GM08714 (cell line): ENCODE data around the gene NDRG3.

Experiments used
- H3K4me3 ChIP-seq: fragments of 200-500 bp; sonication (Bioruptor generic); 2 replicates; pipeline ENCODE4 v1.5.1; 2014; ENCODE audit warnings: mild to moderate bottlenecking, low read length, inconsistent platforms
- ZNF274 ChIP-seq: IDR thresholded peaks from 2 replicates; pipeline ENCODE4 v1.6.1; 2012; ENCODE audit warnings: mild to moderate bottlenecking, low read depth, low read length

The NDRG3 gene

DNA sequence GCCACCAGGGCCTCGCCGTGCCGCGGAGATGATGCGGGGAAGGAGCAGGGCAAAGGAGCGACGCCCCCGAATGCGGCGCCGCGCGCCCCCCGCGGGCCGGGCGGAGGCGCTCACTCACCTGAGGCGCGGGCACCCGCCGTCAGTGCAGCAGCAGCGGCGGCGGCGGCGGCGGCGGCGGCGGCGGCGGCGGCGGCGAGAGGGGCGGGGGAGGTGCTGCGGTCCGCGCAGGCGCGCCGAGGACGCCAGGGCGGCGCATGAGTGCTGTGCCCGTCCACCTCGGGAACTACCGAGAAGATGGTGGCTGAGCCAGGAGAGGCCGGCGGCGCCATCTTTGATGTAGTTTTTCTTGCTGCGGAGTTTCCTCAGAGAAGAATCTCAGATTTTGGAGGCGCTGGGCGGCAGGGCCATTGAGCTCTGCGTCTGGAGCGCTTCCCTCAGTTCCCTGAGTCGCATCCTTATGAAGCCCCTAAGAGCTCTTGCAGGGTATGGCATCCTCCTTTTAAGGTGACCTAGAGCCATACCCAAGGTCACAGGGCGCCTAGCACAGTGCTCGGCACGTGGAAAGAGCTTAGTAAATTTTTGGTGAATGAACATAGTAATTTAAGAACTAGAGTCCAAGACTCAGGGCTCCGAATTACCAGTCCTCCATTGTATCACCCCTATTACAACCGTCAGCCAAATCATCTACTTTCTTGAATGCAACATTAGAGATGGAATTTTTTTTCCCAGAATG, at the start of gene NDRG3:
TSS of gene NDRG3 (minus strand) at position 164 of the 733 bp plus-strand sequence. CDS start 24,355 bp downstream, outside the sequence.
- peak within 1 kb of the TSS; percentile 84 for H3K4me3 ChIP-seq
- no peak for TF ChIP-seq ZNF274

DNA sequence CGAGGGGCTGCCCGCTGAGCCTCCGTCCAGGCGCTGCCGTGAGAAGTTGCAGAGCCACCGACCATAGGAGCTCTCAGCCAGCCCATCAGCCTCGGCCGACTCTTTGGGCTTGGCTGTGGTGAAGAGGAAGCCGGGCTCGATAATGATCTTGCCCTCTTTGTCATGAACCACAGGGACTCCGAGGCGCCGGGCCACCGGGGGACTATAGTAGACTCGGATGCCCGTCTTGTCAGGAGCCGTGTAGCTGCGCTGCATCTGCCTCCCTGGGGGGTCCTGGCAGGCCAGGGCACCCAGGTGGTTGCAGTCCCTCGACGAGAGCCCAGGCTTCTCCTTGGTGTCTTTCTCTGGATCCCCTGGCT, 48.2 kb upstream of the NDRG3 start:
- H3K4me3 ChIP-seq: no peak overlapping the region
- TF ChIP-seq ZNF274: no peak

DNA sequence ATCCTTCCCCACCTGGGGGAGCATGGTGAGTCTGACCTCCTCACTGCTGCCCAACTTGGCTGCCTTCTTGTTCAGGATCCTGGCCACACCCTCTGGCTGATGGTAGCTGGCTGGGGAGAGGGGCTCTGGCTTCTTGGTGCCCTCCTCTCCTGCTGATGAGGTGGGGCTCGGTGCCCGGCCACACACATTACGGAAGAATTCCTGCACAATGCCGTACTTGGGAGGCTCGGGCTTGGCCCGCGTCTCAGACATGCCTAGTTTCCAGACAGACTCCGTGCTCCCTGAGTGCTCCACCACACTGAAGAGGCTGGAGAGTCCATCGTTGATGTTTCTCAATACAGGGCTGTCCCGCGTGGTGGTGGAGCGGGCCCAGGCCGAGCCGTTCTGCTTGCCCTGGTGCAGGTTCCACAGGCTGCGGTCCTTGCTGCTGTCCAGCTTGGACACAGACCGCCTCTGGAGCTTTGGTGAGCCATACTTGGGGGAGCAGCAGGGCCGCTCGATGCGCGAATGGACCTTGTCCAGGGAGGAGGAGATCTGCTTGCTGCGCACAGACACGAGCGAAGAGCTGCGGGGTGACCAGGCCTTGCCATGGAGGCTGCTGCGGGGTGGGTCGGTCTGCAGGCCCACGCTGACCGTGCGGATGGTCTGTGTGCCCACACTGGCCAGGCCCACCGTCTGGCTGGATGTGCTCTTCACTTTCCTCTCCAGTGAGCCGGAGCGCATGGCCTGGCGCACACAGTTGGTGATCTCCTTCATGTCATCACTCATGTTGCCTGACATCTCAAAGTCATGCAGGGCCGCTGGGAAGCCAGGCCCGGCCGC, 47.6 kb upstream of the NDRG3 start:
- TF ChIP-seq ZNF274: no peak
- H3K4me3 ChIP-seq: no peak overlapping the region

DNA sequence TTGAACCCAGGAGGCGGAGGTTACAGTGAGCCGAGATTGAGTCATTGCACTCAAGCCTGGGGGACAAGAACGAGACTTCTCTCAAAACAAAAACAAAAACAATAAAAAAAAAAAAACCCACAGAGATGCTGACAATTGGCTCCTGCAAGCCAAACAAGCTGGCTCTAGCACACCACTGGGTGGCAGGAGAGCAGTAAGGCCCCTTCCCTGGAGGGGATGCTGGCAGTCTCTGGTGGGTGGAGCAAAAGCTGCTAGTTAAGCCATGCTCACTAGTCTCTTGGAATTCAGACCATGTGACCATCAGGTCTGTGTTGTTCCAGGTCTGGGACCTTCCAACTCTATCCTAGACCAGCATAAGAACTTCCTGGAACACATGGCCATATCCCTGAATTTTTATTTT, 46.5 kb upstream of the NDRG3 start:
- TF ChIP-seq ZNF274: no peak
- no peak overlapping the region for H3K4me3 ChIP-seq

DNA sequence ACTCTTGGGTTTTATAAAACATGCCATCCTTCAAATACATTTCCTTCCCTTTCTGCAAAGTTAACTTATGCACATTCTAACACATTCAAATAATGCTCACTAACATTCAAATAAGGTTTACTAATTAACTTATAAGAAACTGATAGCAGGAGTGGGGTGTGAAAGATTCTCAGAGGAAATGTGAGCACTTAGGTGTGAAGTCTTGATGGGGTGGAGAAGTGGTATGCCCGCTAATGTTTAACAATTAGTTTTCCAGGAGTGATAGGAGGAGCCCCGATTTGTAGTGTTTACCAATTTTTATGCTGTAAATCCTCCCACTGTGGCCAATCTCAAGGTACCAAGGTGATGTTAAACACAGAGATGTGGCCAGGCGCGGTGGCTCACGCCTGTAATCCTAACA, 46.0 kb upstream of the NDRG3 start:
- no peak overlapping the region for H3K4me3 ChIP-seq
- TF ChIP-seq ZNF274: no peak

DNA sequence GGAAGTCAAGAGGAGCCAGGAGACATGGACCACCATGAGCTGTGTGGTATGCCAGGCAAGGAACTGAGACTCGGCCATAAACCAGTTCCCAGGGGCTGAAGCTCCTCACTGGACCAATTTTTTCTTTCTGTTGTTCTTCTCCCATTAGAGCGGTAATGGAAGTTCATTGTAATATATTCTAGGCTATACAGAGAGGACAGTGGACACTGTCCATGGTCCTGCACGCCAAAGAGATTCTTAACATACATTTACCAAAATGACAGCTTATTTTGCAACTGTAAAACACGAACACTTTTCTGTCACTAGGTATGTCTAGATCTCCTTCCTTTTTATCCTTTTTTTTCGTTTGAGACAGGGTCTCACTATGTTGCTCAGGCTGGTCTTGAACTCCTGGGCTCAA, 40.8 kb upstream of the NDRG3 start:
- TF ChIP-seq ZNF274: no peak

DNA sequence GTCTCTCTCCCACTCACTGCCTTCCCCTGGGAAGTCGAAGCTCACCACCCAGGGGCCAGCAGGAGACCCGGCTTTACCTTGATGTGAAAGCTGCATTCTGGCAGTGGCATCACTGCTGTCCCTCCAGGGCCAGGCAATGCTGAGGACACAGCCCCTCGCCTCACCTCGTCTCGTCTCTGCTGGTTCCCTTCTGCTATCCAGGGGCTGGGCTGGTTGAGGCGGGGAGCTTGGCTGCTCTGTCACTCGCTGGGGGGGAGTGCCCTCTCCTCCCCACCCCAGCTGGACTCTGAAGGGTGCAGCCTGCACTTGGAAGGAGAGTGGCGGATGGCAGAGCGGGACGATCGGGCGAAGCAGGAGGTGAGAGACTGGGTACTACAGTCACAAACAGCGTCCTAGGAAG, 40.4 kb upstream of the NDRG3 start:
- TF ChIP-seq ZNF274: no peak
- H3K4me3 ChIP-seq: no peak overlapping the region

More for the DNA sequence above, 40.8 kb upstream of the NDRG3 start:
- H3K4me3 ChIP-seq: no peak overlapping the region

DNA sequence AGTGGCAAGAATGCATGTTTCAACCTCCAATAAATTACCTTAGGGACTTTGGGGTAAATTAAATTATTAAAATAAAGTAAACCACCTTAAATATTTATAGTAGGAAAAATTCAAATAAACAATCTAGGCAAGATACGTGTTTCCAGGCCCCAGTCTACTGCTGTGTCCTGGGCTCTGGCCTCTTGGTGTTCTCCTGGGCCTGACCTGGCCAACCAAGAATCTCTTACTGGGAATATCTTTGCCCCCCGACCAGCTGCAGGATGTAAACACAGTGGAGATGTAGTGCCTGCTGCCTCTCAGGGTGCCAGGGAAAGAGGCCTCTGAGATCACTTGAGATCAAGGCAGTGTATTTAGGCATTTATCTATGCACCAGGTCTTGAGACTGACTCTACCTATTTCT, 39.4 kb upstream of the NDRG3 start:
- TF ChIP-seq ZNF274: no peak
- H3K4me3 ChIP-seq: no peak overlapping the region

DNA sequence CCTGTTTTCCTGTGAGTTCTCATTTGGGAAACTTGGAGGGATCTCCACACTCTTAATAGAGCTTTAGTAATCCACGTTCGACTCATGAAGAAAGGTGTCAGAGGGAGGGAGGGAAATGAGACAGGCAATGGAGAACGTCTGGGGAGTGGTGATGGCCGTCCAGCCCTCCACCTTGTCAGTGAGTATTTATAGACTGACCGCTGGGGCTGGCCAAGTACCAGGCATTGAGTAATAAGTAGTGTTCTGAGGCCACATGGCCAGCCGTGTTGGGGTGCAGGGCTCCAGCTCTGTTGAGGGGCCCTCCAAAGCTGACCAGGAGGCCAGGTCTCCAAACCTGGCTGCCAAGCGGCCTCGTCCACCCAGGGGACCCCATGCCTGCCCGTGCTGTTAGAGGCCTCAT, 39.0 kb upstream of the NDRG3 start:
- no peak overlapping the region for H3K4me3 ChIP-seq
- no peak for TF ChIP-seq ZNF274

DNA sequence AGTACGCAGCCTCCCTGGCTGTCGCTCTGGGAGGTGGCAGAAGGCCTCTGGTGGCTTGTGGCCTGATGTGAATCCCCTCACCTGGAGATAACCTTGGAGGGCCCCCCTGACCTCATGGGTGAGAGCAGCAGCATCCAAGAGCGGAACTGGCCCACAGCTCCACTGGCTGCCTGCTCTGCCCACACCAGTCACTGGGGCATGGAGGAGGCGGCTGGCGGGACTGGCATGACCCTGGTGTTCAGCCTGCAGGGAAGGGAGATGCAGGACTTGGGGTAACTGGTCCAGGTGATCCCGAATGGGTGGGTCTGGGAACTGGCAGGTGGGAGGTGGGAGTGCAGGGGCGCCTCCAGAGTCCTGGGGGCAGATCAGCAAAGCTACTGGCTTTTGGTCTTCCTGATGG, 38.2 kb upstream of the NDRG3 start:
- TF ChIP-seq ZNF274: no peak

DNA sequence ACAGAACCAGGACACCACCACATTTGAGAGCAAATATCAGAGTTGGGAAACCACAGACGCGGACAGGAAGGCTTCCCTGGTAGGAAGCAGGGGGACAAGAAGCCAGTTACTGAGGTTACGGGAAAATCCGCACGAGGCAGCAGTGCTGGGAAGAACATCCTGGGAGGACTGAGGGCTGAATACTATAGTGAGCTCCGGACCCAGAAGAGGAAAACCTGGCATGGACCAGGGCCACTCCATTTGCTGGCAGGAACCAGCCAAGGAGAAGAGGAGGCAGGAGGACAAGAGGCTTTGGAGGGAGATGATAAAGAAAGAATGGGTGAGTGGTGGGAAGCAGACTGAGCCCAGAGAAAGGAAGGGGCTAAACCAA, 33.8 kb upstream of the NDRG3 start:
- TF ChIP-seq ZNF274: no peak
- no peak overlapping the region for H3K4me3 ChIP-seq

More for the DNA sequence above, 38.2 kb upstream of the NDRG3 start:
- H3K4me3 ChIP-seq: no peak overlapping the region

DNA sequence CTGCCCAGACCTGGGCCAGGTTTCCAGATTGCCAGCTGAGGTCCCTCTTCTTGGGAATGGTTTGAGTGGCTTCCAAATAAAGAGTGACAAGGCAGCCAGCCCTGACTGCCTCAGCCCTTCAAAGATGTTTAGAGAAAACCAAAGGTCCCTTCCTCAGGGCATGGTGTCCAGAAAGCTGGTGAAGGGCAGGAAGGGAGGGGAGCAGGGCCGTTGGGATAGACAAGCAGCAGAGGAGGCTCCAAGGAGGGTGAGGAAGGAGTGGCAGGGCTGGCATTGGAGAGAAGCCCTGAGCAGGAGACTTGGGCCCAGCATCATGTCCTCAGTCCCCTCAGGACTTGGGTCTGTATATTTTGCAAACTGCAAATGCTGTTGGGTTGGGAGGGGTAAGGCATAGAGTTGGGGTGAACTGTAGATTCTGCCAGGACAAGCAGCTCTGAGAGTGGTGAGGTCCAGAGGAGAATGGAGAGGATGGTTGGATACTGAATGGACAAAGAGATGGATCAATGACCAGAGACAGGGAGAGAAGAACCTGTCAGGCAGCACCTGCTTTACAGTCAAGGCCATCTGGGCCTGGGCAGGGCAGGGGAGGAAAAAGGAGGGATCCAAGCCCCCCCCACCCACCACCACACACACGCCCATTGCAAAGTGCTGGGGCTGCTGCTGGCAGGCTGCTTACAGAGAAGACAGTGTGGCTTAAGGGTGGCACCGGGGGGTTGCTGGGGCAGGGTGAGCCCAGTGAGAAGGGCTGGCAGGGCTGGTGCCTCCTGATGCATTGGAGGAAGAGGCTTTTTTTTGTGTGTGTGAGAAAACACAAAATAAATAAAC, 33.2 kb upstream of the NDRG3 start:
- TF ChIP-seq ZNF274: no peak

DNA sequence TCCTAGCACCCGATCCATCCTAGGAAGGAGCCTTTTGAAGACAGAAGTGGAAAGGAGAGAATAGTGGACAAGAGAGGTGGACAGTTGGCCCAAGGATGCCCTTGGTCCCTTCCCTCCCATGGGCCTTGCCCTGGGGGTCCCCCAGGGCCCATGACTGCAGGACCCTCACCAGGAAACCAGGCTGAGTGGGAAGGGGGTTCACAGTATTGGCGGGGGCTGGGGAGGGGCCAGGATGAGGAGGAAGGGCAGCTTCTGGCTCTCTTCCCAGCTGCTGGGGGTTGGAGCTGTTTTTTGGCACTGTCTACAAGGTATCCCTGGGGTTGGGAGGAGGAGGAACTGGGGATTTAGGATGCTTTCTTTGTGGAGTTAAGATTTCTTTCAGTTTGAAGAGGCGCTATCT, 31.7 kb upstream of the NDRG3 start:
- no peak for TF ChIP-seq ZNF274

More for the DNA sequence above, 33.2 kb upstream of the NDRG3 start:
- H3K4me3 ChIP-seq: no peak overlapping the region

DNA sequence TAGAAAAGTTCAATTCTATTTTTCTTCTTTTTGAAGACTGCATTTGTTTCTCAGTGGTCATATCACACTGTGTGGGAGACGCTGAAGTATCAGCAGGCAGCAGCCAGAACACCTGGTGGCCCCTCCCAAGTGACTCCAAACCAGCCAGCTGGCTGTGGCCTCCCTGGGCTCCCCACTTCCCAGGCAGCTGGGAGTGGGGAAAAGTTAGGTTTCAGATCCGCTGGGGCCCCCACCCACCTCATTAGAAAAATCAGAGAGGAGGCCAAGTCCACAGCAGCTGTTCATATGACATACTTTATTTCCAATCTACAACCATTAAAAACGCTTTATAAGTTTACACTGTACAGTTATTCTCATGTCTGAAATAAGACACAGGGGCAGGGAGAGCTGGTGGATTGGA, 31.3 kb upstream of the NDRG3 start:
- no peak for TF ChIP-seq ZNF274
- H3K4me3 ChIP-seq: no peak overlapping the region

More for the DNA sequence above, 31.7 kb upstream of the NDRG3 start:
- H3K4me3 ChIP-seq: no peak overlapping the region
